Choroid plexus epithelial cell (primary cell): ENCODE results near the gene NLRP3.

Experiments
- DNase-seq: peaks from one replicate; pipeline ENCODE4 v3.0.0-alpha.2; 2010; ENCODE audit warnings: low read depth
- H3K4me3 ChIP-seq: 2 replicates; pipeline ENCODE4 v1.5.1; 2011; ENCODE audit warnings: low read depth, mild to moderate bottlenecking, control low read depth, low read length, moderate library complexity
- TF ChIP-seq, protein P1 (sequence below): conservative IDR thresholded peaks from 2 replicates; pipeline ENCODE4 v1.5.1; 2011; ENCODE audit warnings: low read depth, mild to moderate bottlenecking, control low read depth, inconsistent platforms, low read length, moderate library complexity

NLRP3 gene

GRCh38 chr1:247440001-247440620 lies 24.1 kb downstream of the NLRP3 start:
- no peak for DNase-seq
- TF ChIP-seq, protein P1, sequence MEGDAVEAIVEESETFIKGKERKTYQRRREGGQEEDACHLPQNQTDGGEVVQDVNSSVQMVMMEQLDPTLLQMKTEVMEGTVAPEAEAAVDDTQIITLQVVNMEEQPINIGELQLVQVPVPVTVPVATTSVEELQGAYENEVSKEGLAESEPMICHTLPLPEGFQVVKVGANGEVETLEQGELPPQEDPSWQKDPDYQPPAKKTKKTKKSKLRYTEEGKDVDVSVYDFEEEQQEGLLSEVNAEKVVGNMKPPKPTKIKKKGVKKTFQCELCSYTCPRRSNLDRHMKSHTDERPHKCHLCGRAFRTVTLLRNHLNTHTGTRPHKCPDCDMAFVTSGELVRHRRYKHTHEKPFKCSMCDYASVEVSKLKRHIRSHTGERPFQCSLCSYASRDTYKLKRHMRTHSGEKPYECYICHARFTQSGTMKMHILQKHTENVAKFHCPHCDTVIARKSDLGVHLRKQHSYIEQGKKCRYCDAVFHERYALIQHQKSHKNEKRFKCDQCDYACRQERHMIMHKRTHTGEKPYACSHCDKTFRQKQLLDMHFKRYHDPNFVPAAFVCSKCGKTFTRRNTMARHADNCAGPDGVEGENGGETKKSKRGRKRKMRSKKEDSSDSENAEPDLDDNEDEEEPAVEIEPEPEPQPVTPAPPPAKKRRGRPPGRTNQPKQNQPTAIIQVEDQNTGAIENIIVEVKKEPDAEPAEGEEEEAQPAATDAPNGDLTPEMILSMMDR, result no peak
- no peak overlapping the region for H3K4me3 ChIP-seq

- TF ChIP-seq, protein P1, result no peak
Observed at GRCh38 chr1:247441606-247442005, 25.6 kb downstream of the NLRP3 start.

DNA sequence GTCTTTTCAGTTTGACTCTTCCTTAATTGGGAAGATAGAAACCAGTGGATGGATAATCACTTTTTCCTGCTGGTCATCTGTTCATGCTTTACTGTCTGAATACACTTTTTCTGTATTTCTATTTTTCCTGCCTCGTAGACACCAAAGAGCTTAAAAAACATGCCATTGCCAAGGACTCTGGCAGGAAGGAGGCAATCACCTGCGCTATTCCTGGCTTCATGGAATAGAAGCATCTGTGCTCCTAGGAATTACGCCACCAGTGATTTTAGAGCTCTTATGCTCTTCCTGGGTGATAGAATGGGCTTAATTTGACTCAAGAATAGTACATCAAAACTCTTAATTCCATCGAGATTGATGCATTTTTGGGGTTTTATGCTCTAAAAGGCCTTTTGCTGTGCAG lies 26.2 kb downstream of the NLRP3 start:
- no peak overlapping the region for H3K4me3 ChIP-seq
- TF ChIP-seq, protein P1, result no peak
- DNase-seq, result no peak

More at GRCh38 chr1:247441606-247442005, 25.6 kb downstream of the NLRP3 start:
- H3K4me3 ChIP-seq, result no peak overlapping the region
- DNase-seq, result no peak

DNA sequence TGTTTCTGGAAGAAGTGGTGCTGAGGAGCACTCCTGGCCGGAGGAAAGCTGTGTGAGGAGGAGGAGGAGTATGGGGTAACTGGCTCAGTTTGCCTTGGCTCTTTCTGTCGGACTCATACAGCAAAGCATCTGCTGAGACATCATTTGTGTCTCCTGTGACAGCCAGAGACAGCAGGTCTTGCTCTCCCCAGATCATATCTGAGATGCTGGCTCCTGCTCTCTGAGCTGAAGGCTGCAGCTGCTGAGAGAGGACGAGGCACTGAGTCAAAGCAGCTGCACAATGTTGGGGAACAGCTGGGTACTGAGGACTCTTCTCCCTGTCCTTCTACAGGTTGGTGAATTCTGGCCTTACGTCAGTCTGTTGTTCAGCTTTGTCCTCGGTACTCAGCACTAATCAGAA lies 27.7 kb downstream of the NLRP3 start:
- TF ChIP-seq, protein P1, result no peak
- DNase-seq, result no peak
- no peak overlapping the region for H3K4me3 ChIP-seq

DNA sequence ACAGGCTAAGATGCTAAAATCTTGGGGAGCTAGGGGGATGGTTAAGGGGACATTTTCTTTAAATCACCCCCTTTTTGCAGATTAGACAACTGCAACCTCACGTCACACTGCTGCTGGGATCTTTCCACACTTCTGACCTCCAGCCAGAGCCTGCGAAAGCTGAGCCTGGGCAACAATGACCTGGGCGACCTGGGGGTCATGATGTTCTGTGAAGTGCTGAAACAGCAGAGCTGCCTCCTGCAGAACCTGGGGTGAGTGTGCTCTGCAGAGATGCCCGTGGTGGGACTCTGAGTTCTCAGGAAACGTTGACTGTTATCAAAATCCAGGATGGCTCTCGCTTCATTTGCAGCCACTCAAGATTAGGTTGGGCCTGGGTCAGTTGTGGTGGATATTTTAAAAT lies 28.6 kb downstream of the NLRP3 start:
- TF ChIP-seq, protein P1, result no peak
- no peak overlapping the region for H3K4me3 ChIP-seq
- DNase-seq, result no peak

- DNase-seq, result no peak
- TF ChIP-seq, protein P1, result no peak
- H3K4me3 ChIP-seq, result no peak overlapping the region
Observed at GRCh38 chr1:247445526-247446356, 29.8 kb downstream of the NLRP3 start.
